Stomach (tissue), 4 donors: ENCODE measurements around the gene PPP2R5B.

ENCODE experiments used
- CTCF ChIP-seq, 7 experiments: fragments of 450-650 bp in 4 of 7; fragments of 200-600 bp in 3 of 7; sonication (generic) in 3 of 7; IDR thresholded peaks; one replicate each; pipeline ENCODE4 v1.5.1; 2016 to 2019; ENCODE audit warnings: antibody characterized with exemption in 7 of 7, control low read depth in 2 of 7, mild to moderate bottlenecking in 1 of 7
- POLR2A ChIP-seq, 4 donors: fragments of 450-650 bp; IDR thresholded peaks; one replicate each; pipeline ENCODE4 v1.6.1; 2016; ENCODE audit warnings: antibody characterized with exemption in 4 of 4, control low read depth in 2 of 4, mild to moderate bottlenecking in 1 of 4, moderate library complexity in 1 of 4
- POLR2AphosphoS5 ChIP-seq, 3 donors: sonication (generic); formaldehyde crosslinking; IDR thresholded peaks; one replicate each; pipeline ENCODE4 v1.6.1; 2016; ENCODE audit warnings: antibody characterized with exemption in 3 of 3

- TF ChIP-seq CTCF (IDR thresholded peaks at IDR 0.05) (no peak), POLR2A (IDR thresholded peaks at IDR 0.05) (no peak), POLR2AphosphoS5 (IDR thresholded peaks at IDR 0.05) (no peak)
Measured at GRCh38 chr11:64960719-64961118, 36.2 kb downstream of the PPP2R5B start.
